ENCODE results near the gene GRID1.

The GRID1 gene

GRCh38 chr10:86070278-86070677 lies 296.3 kb downstream of the GRID1 start:
- ATAC-seq (ENCODE audit: low read depth) (no peak), DNase-seq (ENCODE audit: low spot score) (no peak)
- H3K9me3 ChIP-seq (ENCODE audit: severe bottlenecking) = no peaks in the 10 kb centered on the region
- H3K4me3 ChIP-seq (ENCODE audit: severe bottlenecking) = no peak overlapping the region
- no peaks in the 10 kb centered on the region for H3K27me3 ChIP-seq (ENCODE audit: insufficient read depth, poor library complexity, severe bottlenecking)
- no peak overlapping the region for H3K27ac ChIP-seq (ENCODE audit: poor library complexity, severe bottlenecking)
- no peak for TF ChIP-seq CTCF (IDR thresholded peaks at IDR 0.05; ENCODE audit: poor library complexity, severe bottlenecking)
- H3K4me1 ChIP-seq (ENCODE audit: insufficient read depth, poor library complexity, severe bottlenecking) = no peaks in the 10 kb centered on the region
- H3K36me3 ChIP-seq (ENCODE audit: low read depth) = no peaks in the 10 kb centered on the region

- H3K9me3 ChIP-seq (ENCODE audit: severe bottlenecking) = no peaks in the 10 kb centered on the region
- no peak for TF ChIP-seq CTCF (IDR thresholded peaks at IDR 0.05; ENCODE audit: poor library complexity, severe bottlenecking)
- DNase-seq (ENCODE audit: low spot score) = no peak
- H3K27ac ChIP-seq (ENCODE audit: poor library complexity, severe bottlenecking) = no peak overlapping the region
- ATAC-seq (ENCODE audit: low read depth) = no peak
- H3K36me3 ChIP-seq (ENCODE audit: low read depth) = no peaks in the 10 kb centered on the region
- H3K27me3 ChIP-seq (ENCODE audit: insufficient read depth, poor library complexity, severe bottlenecking) = no peaks in the 10 kb centered on the region
- H3K4me1 ChIP-seq (ENCODE audit: insufficient read depth, poor library complexity, severe bottlenecking) = no peaks in the 10 kb centered on the region
- no peak overlapping the region for H3K4me3 ChIP-seq (ENCODE audit: severe bottlenecking)
Observed at GRCh38 chr10:86068231-86069054, 298.2 kb downstream of the GRID1 start.

- Histone ChIP-seq H3K4me1 (ENCODE audit: insufficient read depth, poor library complexity, severe bottlenecking) (no peaks in the 10 kb centered on the region), H3K9me3 (ENCODE audit: severe bottlenecking) (no peaks in the 10 kb centered on the region), H3K36me3 (ENCODE audit: low read depth) (no peaks in the 10 kb centered on the region), H3K27ac (ENCODE audit: poor library complexity, severe bottlenecking) (no peak overlapping the region), H3K4me3 (ENCODE audit: severe bottlenecking) (no peak overlapping the region), H3K27me3 (ENCODE audit: insufficient read depth, poor library complexity, severe bottlenecking) (no peaks in the 10 kb centered on the region)
- TF ChIP-seq CTCF (IDR thresholded peaks at IDR 0.05; ENCODE audit: poor library complexity, severe bottlenecking) = no peak
- DNase-seq (ENCODE audit: low spot score) = no peak
- ATAC-seq (ENCODE audit: low read depth) = no peak
Observed at GRCh38 chr10:86067436-86068050, 299.1 kb downstream of the GRID1 start.

- Histone ChIP-seq H3K27me3 (ENCODE audit: insufficient read depth, poor library complexity, severe bottlenecking) (no peaks in the 10 kb centered on the region), H3K36me3 (ENCODE audit: low read depth) (no peaks in the 10 kb centered on the region), H3K9me3 (ENCODE audit: severe bottlenecking) (no peaks in the 10 kb centered on the region), H3K27ac (ENCODE audit: poor library complexity, severe bottlenecking) (no peak overlapping the region), H3K4me1 (ENCODE audit: insufficient read depth, poor library complexity, severe bottlenecking) (no peaks in the 10 kb centered on the region), H3K4me3 (ENCODE audit: severe bottlenecking) (no peak overlapping the region)
- DNase-seq (ENCODE audit: low spot score) (no peak), ATAC-seq (ENCODE audit: low read depth) (no peak)
- no peak for TF ChIP-seq CTCF (IDR thresholded peaks at IDR 0.05; ENCODE audit: poor library complexity, severe bottlenecking)
Observed at GRCh38 chr10:86066696-86067095, 299.9 kb downstream of the GRID1 start.
